Left renal cortex interstitium (tissue), 4 donors: ENCODE results near the gene RPTOR. TPM values are rescaled to one million over a fixed set of nuclear protein-coding genes. Genes with fewer than 3 reads are reported as not detected.

ENCODE experiments used
- DNase-seq, 4 donors: peaks; one replicate each; pipeline ENCODE4 v3.0.0-alpha.2; 2013; ENCODE audit warnings: low read depth in 4 of 4, low spot score in 2 of 4, missing footprints in 1 of 4
- polyA plus RNA-seq, 4 donors: library from polyadenylated mRNA; unstranded; fragments of 120-200 nt; gene quantifications; one replicate each; pipeline ENCODE4 v1.2.1, GENCODE V29; 2013; ENCODE audit not compliant: insufficient read length in 4 of 4

RPTOR gene
- polyA plus RNA-seq, 4 donors, result 16.5 to 25.0 (median 19.7) TPM

- no peak for DNase-seq
These were observed 275.7 kb downstream of the RPTOR start for GRCh38 chr17:80820331-80820730.

GRCh38 chr17:80821546-80821945 is 276.9 kb downstream of the RPTOR start:
- DNase-seq, result no peak

GRCh38 chr17:80822021-80822699 is 277.5 kb downstream of the RPTOR start:
- DNase-seq, result no peak

GRCh38 chr17:80822700-80823410 is 278.2 kb downstream of the RPTOR start:
- DNase-seq, result no peak

DNA sequence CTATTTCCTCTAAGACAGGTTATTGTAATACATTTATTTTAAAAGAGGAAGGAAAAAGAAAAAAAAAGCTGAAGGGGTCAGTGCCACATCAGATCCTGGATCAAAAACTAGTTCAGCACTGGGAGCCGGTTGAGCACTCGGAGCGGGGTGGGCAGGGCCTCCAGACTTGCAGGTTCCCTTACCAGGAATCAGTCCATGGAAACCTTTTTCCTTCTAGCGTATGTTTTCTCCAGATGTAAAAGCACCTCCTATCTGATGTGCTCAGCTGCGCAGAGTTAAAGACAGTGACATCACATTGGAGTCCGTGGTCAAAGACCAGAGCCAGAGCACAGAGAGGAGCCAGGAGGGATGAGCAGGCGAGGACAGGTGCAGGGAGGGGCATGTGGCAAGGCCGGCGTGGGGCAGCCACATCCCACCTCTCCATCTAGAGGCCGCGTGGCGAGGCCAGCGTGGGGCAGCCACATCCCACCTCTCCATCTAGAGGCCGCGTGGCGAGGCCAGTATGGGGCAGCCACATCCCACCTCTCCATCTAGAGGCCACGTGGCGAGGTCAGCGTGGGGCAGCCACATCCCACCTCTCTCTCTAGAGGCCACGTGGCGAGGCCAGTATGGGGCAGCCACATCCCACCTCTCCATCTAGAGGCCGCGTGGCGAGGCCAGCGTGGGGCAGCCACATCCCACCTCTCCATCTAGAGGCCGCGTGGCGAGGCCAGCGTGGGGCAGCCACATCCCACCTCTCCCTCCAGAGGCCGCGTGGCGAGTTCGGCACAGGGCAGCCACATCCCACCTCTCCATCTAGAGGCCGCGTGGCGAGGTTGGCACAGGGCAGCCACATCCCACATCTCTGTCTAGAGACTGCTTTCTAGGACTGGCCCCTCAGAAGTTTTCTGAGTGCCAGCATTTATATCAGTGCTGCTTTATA is 280.2 kb downstream of the RPTOR start:
- no peak for DNase-seq

DNA sequence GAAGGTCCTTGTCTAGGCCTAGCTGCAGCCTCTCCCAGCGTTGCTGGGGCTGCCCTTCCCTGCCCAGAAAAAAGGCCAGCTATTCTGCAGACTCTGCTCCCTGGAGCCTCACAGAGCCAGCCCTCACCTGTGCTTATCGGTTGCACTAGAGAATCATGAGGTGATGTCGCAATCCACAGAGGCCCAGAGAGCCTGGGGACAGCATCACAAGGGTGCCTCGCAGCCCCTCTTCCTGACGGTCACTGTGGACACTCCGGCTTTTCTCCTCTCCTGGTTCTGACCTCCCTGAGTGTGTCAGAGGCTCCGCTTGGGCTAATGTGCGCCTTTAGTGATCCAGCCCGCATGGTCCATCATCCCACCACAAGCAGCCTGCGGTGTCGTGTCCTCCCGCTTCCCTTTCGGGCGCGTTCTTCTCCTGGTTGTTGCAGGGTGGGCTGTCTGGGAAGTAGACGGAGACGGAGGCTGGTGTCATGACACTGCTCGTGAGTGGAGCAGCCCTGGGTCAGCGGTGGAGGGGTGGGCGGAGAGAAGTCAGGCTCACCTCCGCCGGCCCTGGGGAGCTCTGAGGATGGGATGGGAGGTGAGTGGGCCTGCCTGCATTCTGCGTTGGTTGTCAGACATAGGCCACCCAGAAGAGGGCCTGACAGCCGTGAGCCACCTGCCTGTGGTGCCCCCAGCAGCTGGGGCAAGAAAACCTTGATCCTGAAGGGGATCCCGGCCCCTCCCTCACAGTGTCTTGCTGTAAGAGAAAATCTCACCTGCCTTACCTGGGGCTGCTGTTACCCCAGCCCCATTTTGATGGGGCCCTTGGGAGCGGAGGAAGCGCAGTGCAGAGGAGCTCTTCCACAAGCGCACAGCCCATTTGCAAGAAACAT is 281.1 kb downstream of the RPTOR start:
- no peak for DNase-seq

DNA sequence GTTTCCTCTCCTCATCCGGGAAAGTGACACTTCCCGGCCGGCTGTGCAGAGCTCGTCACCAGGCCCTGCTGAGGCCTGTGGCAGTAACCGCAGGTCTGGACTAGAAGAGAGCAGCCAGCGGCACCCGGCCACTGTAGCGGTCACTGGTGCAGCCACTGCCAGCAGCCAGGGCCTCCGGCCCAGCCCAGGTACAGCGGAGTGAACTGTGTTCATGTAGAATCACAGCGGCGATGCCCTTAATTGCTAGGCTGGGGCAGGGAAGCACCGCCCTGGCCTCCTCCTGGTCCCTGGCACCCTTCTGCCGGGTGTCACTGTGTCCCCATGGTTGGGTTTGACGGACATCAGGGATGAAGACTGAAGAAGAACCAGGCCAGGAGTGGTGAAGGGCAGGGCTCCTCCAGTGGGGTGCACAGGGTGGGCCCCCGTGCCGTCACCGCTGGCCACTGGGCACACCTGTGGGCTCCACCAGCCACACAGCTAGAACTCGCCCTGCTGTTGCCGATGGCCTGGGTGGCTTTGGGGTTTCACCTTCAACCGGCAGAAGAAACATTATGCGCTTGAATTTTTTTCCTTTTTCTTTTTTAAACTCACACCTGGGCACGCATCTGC is 281.8 kb downstream of the RPTOR start:
- DNase-seq, result no peak

DNA sequence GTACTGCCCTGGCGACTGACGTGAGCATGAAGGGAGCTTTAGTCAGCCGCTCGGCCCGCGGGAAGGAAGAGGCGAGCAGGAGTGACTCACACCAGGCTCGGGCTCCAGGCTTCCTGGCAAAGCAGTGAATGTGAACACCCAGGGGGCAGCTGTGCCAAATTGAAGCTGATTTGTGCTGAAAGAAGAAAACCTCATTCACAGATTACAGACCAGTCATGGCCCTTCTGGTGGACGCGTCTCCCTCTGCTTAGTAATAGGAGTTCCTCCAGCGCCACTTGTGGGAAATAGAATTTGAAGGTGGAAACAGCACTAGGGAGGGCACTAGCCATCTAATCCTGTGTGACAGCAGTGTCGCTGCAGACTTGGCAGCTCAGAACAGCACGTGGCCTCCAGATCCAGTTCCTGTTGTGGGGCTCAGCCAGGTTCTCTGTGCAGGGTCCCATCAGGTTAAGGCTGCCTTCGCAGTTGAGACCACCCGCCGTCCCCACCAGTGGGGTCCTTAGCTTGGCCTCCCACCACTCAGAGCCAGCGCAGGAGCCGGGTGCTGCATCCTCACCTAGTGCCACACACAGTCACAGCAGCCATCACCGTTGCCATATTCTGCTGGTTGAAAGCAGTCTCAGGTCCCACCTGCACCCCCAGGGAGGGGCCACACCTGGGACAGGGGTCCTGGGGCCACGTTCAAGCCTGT is 282.5 kb downstream of the RPTOR start:
- DNase-seq, result no peak

- DNase-seq, result no peak
These were observed 283.3 kb downstream of the RPTOR start for GRCh38 chr17:80827646-80828643.

- no peak for DNase-seq
These were observed 284.7 kb downstream of the RPTOR start for GRCh38 chr17:80829166-80829813.

DNA sequence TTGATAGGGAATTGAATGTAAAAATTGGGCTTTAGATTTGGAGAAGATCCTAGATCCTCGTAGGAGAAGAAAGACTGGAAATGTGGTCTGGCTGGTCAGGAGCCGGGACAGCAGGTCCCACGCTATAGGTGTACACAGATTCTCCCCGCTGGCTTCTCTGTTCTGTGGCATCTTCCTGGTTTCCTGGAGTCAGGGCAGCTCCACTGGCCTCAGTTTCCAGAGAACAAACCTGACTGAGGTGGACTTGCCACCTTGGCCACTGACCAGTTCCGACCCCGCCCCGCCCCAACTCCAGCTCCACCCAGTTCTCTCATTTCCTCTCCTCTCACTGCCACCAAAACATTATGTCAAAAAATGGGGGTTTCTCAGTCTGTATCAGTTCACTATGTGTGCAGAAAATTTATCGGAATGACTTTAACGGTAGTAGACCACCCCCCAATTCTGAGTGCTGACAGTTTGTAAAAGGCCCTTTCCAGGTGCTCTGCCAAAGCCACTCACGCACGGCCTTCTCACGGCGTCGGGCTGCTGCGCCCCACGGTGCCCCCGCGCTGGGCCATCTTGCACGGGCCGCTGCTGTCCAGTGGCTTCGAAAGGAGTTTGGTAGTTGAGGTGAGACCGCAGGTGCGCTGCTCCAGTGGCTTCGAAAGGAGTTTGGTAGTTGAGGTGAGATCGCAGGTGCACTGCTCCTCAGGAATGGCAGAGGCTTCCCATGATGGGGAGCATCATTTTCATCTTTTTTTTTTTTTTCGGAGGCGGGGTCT is 285.6 kb downstream of the RPTOR start:
- DNase-seq, result no peak

- DNase-seq, result no peak
These were observed 286.9 kb downstream of the RPTOR start for GRCh38 chr17:80831491-80831890.

GRCh38 chr17:80832266-80832676 is 287.6 kb downstream of the RPTOR start:
- no peak for DNase-seq

GRCh38 chr17:80832888-80833583 is 288.4 kb downstream of the RPTOR start:
- peak; percentile 73 to 86 (median 82) for DNase-seq

GRCh38 chr17:80833952-80834892 is 289.6 kb downstream of the RPTOR start:
- DNase-seq, result no peak
